ENCODE data around the gene DNAH9.

GRCh38 chr17:11969565-11969964, 371.3 kb downstream of the DNAH9 start:
- no peak for TF ChIP-seq CTCF (IDR thresholded peaks at IDR 0.05; ENCODE audit: low read depth, low read length)
- no peak for TF ChIP-seq EZH2phosphoT487 (IDR thresholded peaks at IDR 0.05; ENCODE audit: low read depth)

Data from OCI-LY3 (cell line).